Measurements from ENCODE around the gene SLC38A10. TPM values are rescaled to one million over a fixed set of nuclear protein-coding genes. Genes with fewer than 3 reads are reported as not detected.

The SLC38A10 gene
- total RNA-seq, 4 donors from 2014 or later = 24.5 to 56.5 (median 28.8) TPM

DNA sequence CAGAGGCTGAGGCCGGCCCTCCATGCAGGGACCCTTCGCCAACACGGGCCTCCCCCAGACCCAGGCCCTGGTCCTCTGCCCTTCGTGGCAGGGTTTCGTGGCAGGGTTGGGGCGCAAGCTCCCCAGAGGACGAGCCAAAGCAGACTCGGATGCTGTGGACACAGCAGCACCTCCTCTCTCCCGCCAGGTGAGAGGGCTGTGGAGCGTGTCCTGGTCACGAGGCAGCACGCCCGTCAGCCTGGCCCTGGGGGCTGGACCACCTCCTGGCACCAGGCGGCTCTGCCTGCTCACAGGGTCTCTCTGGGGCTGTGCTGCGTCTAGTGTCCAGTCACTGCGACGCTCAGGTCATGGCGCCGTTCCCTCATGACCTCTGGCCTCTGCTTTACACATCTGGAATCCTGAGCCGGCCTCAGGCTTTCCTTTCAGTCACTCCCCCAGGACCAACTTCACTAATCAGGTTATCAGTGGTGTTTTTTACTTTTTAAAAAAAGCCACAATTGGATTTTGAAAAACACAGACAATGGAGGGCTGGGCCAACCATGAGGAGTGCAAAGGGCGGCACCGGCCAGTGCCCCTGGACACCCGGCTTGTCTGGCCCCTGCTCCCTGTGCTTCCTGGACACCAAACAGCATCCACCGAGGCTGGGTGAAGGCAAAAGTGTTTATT is 50.6 kb downstream of the SLC38A10 start:
- in situ Hi-C loops (cut with MboI; ENCODE audit: low sequenced_read_pairs in 4 of 4) (loop anchor here in 1 of 4 donors (25.0 kb wide), 1 partner anchor 107 kb away; no protein-coding TSS in a partner anchor), intact Hi-C loops (cut with DNase I; ENCODE audit: low total_unique reads) (no loop called here)
- Histone ChIP-seq H3K27ac (no peak overlapping the region), H3K4me3 (no peak overlapping the region), H3K9me3 (no peaks in the 10 kb centered on the region), H3K27me3 (no peaks in the 10 kb centered on the region), H3K4me1 (peaks cover 11 to 14% of the 10 kb centered on the region in 2 donors), H3K36me3 (peaks cover 0 to under 1% of the 10 kb centered on the region in 2 donors)
- ATAC-seq = no peak
- TF ChIP-seq POLR2A (IDR thresholded peaks at IDR 0.05) = no peak
- TF ChIP-seq, protein P1, sequence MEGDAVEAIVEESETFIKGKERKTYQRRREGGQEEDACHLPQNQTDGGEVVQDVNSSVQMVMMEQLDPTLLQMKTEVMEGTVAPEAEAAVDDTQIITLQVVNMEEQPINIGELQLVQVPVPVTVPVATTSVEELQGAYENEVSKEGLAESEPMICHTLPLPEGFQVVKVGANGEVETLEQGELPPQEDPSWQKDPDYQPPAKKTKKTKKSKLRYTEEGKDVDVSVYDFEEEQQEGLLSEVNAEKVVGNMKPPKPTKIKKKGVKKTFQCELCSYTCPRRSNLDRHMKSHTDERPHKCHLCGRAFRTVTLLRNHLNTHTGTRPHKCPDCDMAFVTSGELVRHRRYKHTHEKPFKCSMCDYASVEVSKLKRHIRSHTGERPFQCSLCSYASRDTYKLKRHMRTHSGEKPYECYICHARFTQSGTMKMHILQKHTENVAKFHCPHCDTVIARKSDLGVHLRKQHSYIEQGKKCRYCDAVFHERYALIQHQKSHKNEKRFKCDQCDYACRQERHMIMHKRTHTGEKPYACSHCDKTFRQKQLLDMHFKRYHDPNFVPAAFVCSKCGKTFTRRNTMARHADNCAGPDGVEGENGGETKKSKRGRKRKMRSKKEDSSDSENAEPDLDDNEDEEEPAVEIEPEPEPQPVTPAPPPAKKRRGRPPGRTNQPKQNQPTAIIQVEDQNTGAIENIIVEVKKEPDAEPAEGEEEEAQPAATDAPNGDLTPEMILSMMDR (IDR thresholded peaks at IDR 0.05 in 4 of 5, conservative IDR thresholded peaks at IDR 0.05 in 1 of 5) = no peak
- no peak for DNase-seq

DNA sequence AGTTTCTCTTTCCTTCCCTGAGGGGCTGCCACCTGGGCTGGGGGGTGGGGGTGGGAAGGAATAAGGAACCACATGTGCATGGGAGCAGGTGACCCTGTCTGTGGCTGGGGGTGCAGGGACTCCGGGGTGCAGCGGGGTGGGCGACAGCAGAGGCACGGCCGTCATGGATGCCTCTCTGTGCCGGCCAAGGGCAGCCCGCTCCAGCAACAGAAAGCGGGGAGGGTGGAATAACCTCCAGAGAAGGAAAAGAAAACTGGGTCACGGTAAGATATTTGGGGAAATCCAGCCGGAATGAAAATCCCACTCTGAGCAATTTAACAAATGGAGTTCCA is 51.8 kb downstream of the SLC38A10 start:
- Histone ChIP-seq H3K27me3 (no peaks in the 10 kb centered on the region), H3K4me1 (peaks cover 11 to 15% of the 10 kb centered on the region in 2 donors), H3K9me3 (no peaks in the 10 kb centered on the region), H3K36me3 (no peaks in the 10 kb centered on the region), H3K4me3 (no peak overlapping the region), H3K27ac (no peak overlapping the region)
- intact Hi-C loops (cut with DNase I; ENCODE audit: low total_unique reads) (no loop called here), in situ Hi-C loops (cut with MboI; ENCODE audit: low sequenced_read_pairs in 4 of 4) (loop anchor here in 1 of 4 donors (25.0 kb wide), 1 partner anchor 106 kb away; no protein-coding TSS in a partner anchor)
- TF ChIP-seq, protein P1 (IDR thresholded peaks at IDR 0.05 in 4 of 5, conservative IDR thresholded peaks at IDR 0.05 in 1 of 5) = no peak
- TF ChIP-seq POLR2A (IDR thresholded peaks at IDR 0.05) = no peak
- ATAC-seq (no peak), DNase-seq (no peak)

DNA sequence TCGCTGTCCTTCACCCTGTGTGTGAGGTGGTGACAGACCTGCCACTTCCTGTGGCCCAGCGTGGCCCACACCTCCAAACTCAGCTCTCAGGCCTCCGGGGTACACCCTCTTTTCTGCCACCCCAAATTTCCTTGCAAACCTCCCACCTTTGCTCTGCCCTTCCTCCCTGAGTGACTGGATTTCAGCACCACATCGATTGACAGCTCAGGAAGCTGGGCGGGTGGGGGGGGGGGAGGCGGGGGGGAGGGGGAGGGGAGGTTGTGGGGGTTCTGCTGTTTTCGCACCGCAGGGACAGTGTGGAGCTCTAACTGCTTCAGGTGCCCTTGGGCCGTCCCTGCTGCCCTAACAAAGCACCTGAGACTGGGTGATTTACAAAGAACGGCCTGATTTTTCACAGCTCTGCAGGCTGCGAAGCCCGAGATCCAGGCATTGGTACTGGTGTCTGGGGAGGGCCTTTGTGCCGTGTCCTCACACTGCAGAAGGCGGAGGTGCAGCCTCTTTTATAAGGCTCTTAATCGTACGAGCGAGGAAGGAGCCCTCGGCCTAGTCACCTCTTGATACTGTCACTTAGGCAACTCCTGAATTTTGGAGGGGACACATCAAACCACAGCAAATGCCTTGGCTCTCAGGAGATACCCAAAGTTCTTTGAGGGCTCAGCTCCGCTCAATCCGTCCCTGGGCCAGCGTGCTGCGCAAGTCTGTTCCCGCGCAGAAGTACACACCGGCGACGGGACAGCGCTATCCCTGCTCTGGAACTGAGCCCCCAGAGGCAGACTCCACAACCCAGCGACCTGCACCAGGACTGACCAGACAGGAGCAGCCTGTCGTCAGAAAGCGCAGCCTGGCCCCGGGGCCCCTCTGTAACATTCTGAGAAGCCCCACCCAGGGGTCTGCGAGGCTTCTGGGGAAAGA is 52.4 kb downstream of the SLC38A10 start:
- TF ChIP-seq, protein P1 (IDR thresholded peaks at IDR 0.05 in 4 of 5, conservative IDR thresholded peaks at IDR 0.05 in 1 of 5) = no peak
- no peak for TF ChIP-seq POLR2A (IDR thresholded peaks at IDR 0.05)
- H3K4me1 ChIP-seq = peaks cover 17 to 21% of the 10 kb centered on the region in 2 donors
- no peaks in the 10 kb centered on the region for H3K9me3 ChIP-seq
- H3K36me3 ChIP-seq = no peaks in the 10 kb centered on the region
- DNase-seq (no peak), ATAC-seq (no peak)
- in situ Hi-C loops (cut with MboI; ENCODE audit: low sequenced_read_pairs in 4 of 4) = loop anchor here in 1 of 4 donors (25.0 kb wide), 1 partner anchor 105 kb away; no protein-coding TSS in a partner anchor
- H3K4me3 ChIP-seq = no peak overlapping the region
- no peak overlapping the region for H3K27ac ChIP-seq
- H3K27me3 ChIP-seq = no peaks in the 10 kb centered on the region
- intact Hi-C loops (cut with DNase I; ENCODE audit: low total_unique reads) = no loop called here

DNA sequence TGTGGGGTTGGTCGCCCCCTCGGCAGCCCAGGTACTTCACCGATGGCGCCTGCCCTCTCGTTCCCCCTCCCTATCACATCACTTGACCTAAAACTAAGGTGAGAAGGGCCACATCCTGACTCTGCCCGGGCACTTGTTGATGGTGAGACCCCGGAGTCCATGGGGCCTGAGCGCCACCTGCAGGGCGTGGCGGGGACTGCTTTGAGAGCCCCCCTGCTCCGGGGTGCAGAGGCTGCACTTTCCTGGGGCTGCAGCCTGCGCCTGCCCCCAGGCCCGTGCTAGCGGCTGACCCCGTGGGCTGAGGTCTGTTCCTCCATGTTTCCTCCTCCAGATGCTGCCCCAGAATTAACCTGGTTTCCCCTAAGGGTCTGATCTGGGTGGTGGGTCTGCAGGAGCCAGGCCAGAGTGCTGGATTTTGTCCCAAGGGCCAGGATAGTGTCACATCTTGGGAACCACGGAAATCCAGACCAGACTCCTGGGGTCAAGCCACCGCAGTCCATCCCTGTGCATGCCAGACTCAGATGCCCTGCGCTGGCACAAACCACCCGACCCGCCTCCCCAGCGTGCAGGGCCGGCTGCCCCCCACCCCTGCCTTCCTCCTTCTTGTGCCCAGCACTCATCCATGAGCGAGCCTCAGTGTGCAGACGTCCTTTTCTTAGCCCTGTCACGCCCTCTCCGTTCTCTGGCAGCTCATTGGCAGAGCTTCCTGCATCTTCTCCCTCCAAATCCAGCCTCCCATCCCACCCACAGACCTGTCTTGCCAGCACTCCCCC is 53.3 kb downstream of the SLC38A10 start:
- H3K36me3 ChIP-seq = no peaks in the 10 kb centered on the region
- TF ChIP-seq POLR2A (IDR thresholded peaks at IDR 0.05) = no peak
- TF ChIP-seq, protein P1 (IDR thresholded peaks at IDR 0.05 in 4 of 5, conservative IDR thresholded peaks at IDR 0.05 in 1 of 5) = peak in 4 of 5 experiments; percentile 75 to 85 (median 81)
- no peak overlapping the region for H3K27ac ChIP-seq
- intact Hi-C loops (cut with DNase I; ENCODE audit: low total_unique reads) (loop anchor here (1.0 kb wide), 1 partner anchor 100 kb away; no protein-coding TSS in a partner anchor), in situ Hi-C loops (cut with MboI; ENCODE audit: low sequenced_read_pairs in 4 of 4) (loop anchor here in 1 of 4 donors (25.0 kb wide), 1 partner anchor 105 kb away; no protein-coding TSS in a partner anchor)
- DNase-seq (peak in 1 of 2 donors; percentile 52), ATAC-seq (no peak)
- H3K4me1 ChIP-seq = peaks cover 21 to 26% of the 10 kb centered on the region in 2 donors
- no peaks in the 10 kb centered on the region for H3K27me3 ChIP-seq
- H3K9me3 ChIP-seq = no peaks in the 10 kb centered on the region
- H3K4me3 ChIP-seq = no peak overlapping the region
